Measurements from ENCODE around the gene DHRS11.

Gene DHRS11

DNA sequence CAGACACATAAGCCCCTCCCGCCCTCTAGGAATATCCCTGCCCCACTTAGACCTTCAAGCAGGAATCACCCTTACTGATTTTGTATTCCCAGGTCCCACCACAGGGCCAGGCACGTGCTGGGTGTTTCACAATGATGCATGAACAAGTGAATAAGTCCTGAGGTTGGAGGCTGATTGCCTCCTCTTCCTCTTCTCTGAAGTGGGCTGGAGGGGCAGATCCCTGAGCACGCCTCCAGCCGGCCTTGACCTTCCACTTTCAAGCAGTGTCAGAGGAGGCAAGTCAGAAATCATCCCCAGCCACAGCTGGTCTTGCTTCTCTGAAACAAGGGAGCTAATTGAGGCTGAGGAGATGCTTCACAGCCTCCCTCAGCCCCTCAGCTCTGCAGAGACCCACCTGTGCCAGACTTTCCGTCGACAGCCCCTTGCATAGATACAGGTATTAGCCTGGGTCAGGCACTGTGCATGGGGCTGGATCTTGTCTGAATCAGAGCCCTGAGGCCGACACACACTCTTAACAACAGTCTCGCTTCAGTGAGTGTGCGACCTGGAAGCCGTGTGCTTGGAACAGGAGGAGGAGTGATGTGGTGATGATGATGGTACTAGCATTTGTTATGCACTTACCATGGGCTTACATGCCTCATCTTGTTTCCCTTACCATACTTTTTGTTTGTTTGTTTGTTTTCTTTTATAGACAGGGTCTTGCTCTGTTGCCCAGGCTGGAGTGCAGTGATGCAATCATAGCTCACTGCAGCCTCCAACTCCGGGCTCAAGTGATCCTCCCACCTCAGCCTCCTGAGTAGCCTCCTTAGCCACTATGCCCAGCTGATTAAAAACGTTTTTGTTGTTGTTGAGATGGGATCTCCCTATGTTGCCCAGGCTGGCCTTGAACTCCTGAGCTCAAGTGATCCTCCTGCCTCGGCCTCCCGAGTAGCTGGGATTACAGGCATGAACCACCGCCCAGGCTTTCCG lies 24.7 kb downstream of the DHRS11 start:
- DNase-seq: no peak

DNA sequence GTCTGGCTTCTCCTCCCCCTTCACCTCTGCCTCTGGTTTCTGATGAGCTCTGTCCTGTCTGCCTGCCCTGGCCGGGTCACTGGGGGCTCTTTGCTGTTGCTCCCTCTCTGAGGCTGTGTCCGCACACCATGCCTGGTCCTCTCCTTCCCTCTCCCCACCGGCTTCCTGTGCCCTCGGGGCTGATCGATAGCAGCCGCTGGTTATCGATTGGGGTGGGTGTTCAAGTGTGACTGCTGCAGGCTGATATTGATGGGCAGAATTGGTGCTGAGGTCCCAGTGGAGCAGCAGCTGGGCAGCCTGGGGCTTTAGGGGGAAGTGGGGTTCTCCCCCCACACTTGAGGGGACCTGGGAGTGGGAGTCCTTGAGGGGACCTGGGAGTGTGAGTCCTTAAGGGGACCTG lies 26.1 kb downstream of the DHRS11 start:
- DNase-seq: no peak

DNA sequence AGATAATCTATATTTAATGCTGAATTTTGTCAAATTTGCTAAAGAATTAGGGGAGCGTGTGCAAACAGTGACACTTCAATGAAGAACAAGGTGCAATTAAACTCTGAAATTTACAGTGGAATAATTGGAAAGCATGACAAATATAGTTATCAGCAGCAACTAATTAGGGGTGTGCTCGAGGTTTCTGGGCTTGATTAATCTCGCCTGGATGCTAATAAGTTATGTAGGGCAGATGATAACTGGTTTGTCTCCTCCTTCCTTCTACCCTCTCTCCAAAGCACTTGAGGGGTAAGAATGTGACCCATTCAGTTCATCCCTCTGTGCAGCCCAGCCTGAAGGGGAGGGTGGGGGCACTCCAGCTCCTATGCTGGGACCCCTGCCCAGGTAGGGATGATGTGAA lies 31.6 kb downstream of the DHRS11 start:
- no peak for DNase-seq

DNA sequence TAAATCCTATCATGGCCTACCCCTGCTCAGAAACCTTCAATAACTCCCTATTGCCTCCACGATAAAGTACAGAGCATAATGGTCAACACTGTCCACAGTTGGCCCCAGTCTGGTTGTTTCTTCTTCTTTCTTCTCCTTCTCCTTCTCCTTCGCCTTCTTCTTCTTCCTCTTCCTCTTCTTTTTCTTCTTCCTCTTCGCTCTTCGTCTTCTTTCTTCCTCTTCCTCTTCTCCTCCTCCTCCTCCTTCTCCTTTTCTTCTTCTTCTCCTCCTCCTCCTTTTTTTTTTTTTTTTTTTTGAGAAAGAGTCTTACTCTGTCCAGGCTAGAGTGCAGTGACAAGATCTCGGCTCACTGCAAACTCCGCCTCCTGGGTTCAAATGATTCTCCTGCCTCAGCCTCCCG lies 33.5 kb downstream of the DHRS11 start:
- no peak for DNase-seq

GRCh38 chr17:36627101-36627500 lies 35.4 kb downstream of the DHRS11 start:
- DNase-seq: no peak

DNA sequence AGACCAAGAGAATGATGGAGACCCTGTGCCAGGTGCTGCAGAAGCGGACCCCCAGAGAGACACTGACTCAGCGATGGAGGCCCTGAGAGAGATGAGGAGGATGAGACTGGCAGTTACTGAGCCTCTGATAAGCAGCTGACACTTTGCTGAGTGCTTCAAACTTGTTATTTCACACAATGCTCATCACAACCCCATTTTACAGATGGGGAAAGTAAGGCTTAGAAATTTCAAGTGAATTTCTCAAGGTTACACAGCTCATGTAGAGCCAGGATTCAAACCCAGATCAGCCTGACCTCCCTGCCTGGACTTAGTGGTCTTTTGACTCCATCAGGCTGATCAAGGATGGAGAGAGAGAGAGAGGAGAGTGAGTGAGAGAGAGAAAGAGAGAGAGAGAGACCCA lies 36.9 kb downstream of the DHRS11 start:
- DNase-seq: no peak

GRCh38 chr17:36629252-36629847 lies 37.7 kb downstream of the DHRS11 start:
- no peak for DNase-seq

DNA sequence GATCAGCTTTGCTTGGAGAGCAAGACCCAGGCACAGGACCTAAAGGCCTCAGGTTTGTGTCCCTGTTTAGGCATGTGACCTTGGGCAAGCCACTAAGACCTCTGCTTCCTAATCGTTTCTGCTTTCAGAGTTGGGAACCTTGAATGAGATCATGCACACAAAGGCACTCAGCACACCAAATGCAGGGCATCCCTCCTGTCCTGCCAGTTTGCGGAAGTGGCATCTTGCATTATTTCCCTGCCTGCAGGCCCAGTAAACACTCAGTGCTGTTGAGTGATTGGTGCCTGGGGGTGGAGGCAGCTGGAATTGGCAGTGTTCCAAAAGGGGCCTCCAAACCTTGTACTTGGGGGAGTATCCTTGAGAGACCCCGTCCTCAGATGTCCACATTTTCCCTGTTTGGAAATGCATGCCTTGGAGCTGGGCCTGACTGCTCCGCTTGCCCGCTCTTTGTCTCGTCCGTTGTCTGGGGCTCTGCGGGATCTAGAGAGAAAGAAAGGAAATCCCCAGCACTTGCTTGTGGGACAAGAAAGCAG lies 38.4 kb downstream of the DHRS11 start:
- no peak for DNase-seq

DNA sequence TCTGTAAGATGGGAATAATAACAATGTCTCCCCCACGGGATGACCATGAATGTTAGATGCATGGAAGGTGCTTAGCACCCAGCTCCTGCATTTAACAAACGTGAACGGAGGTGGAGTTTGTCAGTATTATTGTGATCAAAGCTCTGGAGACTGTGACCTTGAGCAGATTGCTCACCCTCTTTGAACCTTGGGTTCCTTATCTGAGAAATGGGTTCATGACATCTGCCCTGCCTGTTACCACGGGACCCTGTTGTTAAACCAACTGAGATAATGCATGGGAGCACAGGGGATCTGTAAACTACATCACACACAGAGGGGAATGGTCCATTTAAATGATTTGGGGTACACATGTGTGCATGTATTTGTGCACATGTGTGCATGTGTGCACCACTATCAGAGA lies 39.3 kb downstream of the DHRS11 start:
- DNase-seq: no peak

GRCh38 chr17:36632916-36633771 lies 41.5 kb downstream of the DHRS11 start:
- no peak for DNase-seq

- DNase-seq: no peak
Observed at GRCh38 chr17:36640346-36640745, 48.7 kb downstream of the DHRS11 start.

GRCh38 chr17:36640836-36641235 lies 49.2 kb downstream of the DHRS11 start:
- no peak for DNase-seq

DNA sequence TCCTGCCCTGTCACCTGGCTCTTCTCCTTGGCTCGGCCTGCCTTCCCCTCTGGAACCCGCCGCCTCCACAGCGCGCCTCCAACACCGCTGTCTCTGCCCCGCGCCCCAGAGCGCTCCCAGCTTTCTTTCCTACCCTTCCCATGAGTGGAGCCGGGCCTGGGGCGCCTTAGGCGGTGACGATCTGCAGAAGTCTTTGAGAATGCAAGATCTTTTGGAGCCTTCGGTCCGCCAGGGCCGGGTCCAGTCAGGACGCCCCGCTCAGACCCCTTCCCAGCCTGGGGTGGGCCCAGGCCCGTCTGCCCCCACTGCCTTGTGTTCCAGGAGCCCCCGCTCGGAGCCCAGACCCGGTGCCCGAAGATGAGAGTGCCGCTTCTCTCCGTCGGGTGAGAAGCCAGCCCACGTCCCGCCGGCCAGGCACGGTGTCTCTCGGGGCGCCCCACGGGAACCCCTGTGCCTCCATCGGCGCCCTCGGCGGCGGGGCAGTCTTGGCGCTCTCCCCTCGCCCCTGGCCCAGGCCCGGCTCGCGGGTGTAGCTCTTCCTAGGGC lies 49.7 kb downstream of the DHRS11 start:
- DNase-seq: no peak

DNA sequence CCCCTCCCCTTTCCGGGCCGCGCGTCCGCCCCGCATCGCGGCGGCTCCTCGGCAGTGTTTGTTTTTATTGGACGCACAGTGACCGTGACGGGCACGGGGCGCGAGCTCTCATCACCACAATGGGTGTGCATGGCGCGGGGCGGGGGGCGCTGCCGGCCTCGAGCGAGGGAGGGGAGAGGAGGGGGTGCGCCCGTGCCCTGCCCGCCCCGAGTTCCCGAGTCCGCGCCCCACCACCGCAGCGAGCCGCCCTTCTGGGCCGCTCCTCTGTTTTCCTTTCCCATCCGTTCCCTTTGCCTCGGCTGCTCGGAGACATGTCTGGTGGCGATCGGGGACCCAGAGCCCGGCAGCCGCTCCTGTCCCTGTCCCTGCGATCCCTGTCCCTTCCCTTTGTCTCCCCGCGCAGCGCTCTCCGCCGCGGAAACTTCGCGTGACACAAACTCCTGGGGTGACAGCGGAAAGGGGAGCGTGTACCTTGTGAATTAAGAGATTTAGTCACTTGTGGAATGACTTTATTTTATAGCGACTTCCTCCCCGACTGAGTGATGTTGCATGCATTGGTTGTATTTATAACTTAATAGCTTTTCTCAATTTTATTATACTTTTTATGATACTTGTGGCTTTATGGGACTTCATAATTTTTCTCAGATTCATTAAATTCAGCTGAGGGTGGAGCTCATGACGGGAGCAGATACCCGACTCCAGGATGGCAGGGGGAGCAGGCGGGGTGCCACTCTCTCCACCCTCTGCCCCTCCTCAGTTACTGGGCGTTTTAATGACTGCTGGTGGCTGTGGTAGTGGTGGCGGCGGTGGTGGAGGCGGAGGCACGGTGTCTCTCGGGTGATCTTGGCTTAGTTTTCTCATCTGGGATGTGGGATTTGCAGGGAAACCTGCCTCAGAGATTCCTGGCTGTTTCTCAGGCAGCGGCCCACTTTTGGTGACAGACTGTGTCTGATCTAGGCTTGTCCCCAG lies 50.5 kb downstream of the DHRS11 start:
- no peak for DNase-seq

DNA sequence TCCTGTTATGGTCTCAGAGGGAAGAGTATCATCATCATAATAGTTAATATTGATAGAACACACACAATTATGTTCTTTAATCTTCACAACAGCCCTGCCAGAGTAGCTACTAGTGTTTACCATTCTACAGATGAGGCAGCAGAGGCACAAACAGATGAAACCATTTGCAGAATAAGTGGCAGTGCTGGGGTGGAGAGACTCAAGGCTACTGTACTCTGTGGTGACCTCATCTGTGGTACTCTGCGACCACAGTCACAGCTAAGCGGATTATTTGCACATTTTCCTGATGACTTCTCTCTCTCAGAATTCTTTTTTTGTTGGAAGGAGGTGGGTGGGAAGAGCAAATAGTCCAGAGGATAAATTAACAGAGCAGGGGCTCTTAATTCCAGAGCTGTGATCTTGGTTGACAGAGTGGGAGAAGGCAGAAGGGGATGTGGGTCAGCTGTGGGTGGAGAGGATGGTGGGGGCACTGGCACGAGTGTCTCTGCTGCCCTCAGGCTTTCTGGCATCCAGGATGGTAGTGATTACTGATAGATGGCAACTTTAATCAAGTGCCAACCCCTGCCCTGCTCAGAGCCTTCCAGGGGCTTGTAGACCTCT lies 51.5 kb downstream of the DHRS11 start:
- no peak for DNase-seq

- no peak for DNase-seq
Observed at GRCh38 chr17:36645422-36645821, 53.7 kb downstream of the DHRS11 start.

- DNase-seq: no peak
Observed at GRCh38 chr17:36647636-36648035, 56.0 kb downstream of the DHRS11 start.

DNA sequence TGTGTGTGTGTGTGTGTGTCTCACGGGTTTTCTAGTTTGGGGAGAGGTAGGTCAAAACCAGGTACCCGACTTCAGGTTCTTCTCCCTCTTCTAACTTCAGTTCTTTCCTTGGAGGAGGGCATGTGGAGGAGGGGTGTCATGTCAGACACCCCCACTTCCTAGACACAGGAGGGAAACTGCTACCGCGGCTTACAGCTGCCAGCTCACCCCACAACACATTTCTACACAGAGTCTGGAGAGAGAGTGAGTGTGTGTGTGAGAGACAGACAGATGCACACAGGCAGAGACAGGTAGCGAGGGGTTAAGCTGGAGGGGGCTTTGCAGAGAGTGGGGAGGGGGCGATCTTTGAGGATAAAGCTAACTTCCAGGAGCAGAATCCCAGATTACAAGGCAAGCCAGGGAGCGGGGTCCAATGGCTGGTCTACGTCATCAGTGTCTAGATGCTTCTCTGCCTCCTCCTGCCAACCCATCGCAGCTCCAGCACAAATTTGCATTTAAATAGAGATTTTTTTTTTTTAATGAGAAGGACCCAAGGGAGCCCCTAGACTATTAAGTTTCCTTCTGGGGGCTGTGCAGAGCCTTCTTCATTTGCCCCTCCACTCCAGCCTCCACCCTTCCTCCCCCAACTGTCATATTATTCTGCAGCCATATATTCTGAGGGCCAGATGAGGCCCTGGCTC lies 58.6 kb downstream of the DHRS11 start:
- no peak for DNase-seq

Measured in cortex of kidney (tissue), 1 donor.